Mesenchymal stem cell (in vitro differentiated cells and primary cell): ENCODE data around the gene ERBB4.

Experiments
- DNase-seq: peaks from one replicate; pipeline ENCODE4 v3.0.0-alpha.2; 2013
- H2AFZ ChIP-seq: one replicate; pipeline ENCODE4 v1.6.1; 2013; ENCODE audit warnings: low read depth, mild to moderate bottlenecking, control low read depth, inconsistent platforms, low read length, moderate library complexity
- H2AK5ac ChIP-seq: 2 replicates; pipeline ENCODE4 v1.6.1; 2013; ENCODE audit warnings: low read length, moderate library complexity, mild to moderate bottlenecking, inconsistent platforms; ENCODE audit not compliant: severe bottlenecking
- H2BK120ac ChIP-seq: one replicate; pipeline ENCODE4 v1.6.1; 2013; ENCODE audit warnings: low read depth, mild to moderate bottlenecking, inconsistent platforms, low read length, moderate library complexity
- H2BK12ac ChIP-seq, 2 experiments: one replicate each; pipeline ENCODE4 v1.6.1; 2013; ENCODE audit warnings: inconsistent platforms in 2 of 2, low read length in 2 of 2, mild to moderate bottlenecking in 2 of 2, moderate library complexity in 2 of 2, control low read depth in 1 of 2
- H2BK15ac ChIP-seq: one replicate; pipeline ENCODE4 v1.6.1; 2013; ENCODE audit warnings: mild to moderate bottlenecking, low read depth, inconsistent platforms; ENCODE audit not compliant: poor library complexity, severe bottlenecking
- H2BK5ac ChIP-seq: 2 replicates; pipeline ENCODE4 v1.6.1; 2013; ENCODE audit warnings: low read depth, mild to moderate bottlenecking, low read length, control low read depth, inconsistent platforms; ENCODE audit not compliant: poor library complexity, severe bottlenecking
- H3K14ac ChIP-seq, 2 experiments: one replicate each; pipeline ENCODE4 v1.6.1; 2013; ENCODE audit warnings: inconsistent platforms in 2 of 2, low read length in 2 of 2, control low read depth in 1 of 2, mild to moderate bottlenecking in 1 of 2, moderate library complexity in 1 of 2
- H3K18ac ChIP-seq, 2 experiments: one replicate each; pipeline ENCODE4 v1.6.1; 2013; ENCODE audit warnings: inconsistent platforms in 2 of 2, low read length in 2 of 2, control low read depth in 1 of 2, low read depth in 1 of 2, mild to moderate bottlenecking in 1 of 2
- H3K23ac ChIP-seq, 2 experiments: one replicate each; pipeline ENCODE4 v1.6.1; 2013; ENCODE audit warnings: inconsistent platforms in 2 of 2, low read length in 2 of 2, mild to moderate bottlenecking in 2 of 2, moderate library complexity in 2 of 2, control low read depth in 1 of 2
- H3K27ac ChIP-seq: 2 replicates; pipeline ENCODE4 v1.5.1; 2013; ENCODE audit warnings: mild to moderate bottlenecking, moderate library complexity, low read length, control low read depth, inconsistent platforms; ENCODE audit not compliant: poor library complexity, severe bottlenecking
- H3K27me3 ChIP-seq, 2 experiments: 2 replicates each; pipeline versions ENCODE4 v1.6.1 to v1.7.0; 2013; ENCODE audit warnings: low read length in 2 of 2, mild to moderate bottlenecking in 2 of 2, moderate library complexity in 2 of 2, control low read depth in 1 of 2, inconsistent platforms in 1 of 2; ENCODE audit not compliant: control insufficient read depth in 1 of 2, insufficient read depth in 1 of 2
- H3K36me3 ChIP-seq, 2 experiments: 2 replicates each; pipeline versions ENCODE4 v1.6.1 to v1.7.0; 2013; ENCODE audit warnings: low read length in 2 of 2, control low read depth in 1 of 2, inconsistent platforms in 1 of 2, low read depth in 1 of 2, mild to moderate bottlenecking in 1 of 2; ENCODE audit not compliant: insufficient read depth in 2 of 2, control insufficient read depth in 1 of 2
- H3K4ac ChIP-seq, 2 experiments: one replicate each; pipeline ENCODE4 v1.6.1; 2013; ENCODE audit warnings: inconsistent platforms in 2 of 2, low read length in 2 of 2, mild to moderate bottlenecking in 2 of 2, moderate library complexity in 2 of 2, control low read depth in 1 of 2, low read depth in 1 of 2
- H3K4me1 ChIP-seq: 2 replicates; pipeline ENCODE4 v1.6.1; 2013; ENCODE audit warnings: low read depth, low read length, control low read depth; ENCODE audit not compliant: control insufficient read depth, insufficient read depth
- H3K4me2 ChIP-seq: 2 replicates; pipeline ENCODE4 v1.6.1; 2013; ENCODE audit warnings: low read length, mild to moderate bottlenecking, inconsistent platforms; ENCODE audit not compliant: poor library complexity, severe bottlenecking
- H3K4me3 ChIP-seq, 2 experiments: 2 replicates each; pipeline versions ENCODE4 v1.5.1 to v1.7.0; 2013; ENCODE audit warnings: low read length in 2 of 2, mild to moderate bottlenecking in 2 of 2, control low read depth in 1 of 2, low read depth in 1 of 2; ENCODE audit not compliant: insufficient read depth in 1 of 2
- H3K79me1 ChIP-seq: replicated peaks from 2 replicates; pipeline ENCODE4 v1.6.1; 2013; ENCODE audit warnings: mild to moderate bottlenecking, control low read depth, low read length, inconsistent platforms; ENCODE audit not compliant: poor library complexity, severe bottlenecking
- H3K9ac ChIP-seq: 2 replicates; pipeline ENCODE4 v1.7.0; 2013; ENCODE audit warnings: mild to moderate bottlenecking, low read length, moderate library complexity
- H3K9me3 ChIP-seq: 2 replicates; pipeline ENCODE4 v1.7.0; 2013; ENCODE audit warnings: mild to moderate bottlenecking, low read length; ENCODE audit not compliant: control insufficient read depth
- H4K8ac ChIP-seq: one replicate; pipeline ENCODE4 v1.6.1; 2013; ENCODE audit warnings: inconsistent platforms, mild to moderate bottlenecking, low read length, moderate library complexity
- H4K91ac ChIP-seq: one replicate; pipeline ENCODE4 v1.6.1; 2013; ENCODE audit warnings: mild to moderate bottlenecking, low read length, inconsistent platforms
- WGBS: methylation state at CpG from one replicate; pipeline ENCODE4 v1.1.7; 2013; ENCODE audit warnings: mixed read lengths; 5-methylcytosine and 5-hydroxymethylcytosine counted together

The ERBB4 gene

DNA sequence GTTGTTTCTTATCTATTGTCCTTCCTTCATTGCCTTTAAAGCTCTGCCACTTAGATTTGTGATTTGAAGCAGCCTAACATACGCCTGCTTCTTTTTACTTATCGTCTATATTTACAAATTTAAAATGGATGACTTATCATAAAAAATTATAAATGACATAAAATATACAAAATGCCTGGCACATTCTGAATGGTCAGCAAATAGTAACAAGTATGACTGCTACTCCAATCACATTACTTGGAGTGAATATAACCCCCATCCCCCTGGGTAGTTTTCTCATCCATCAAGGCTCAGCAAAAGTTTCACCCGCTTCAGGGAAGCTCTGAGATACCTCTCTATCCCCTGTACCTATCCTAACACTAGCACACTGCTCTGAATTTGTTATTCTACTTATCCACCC lies 708.9 kb downstream of the ERBB4 start:
- Histone ChIP-seq H3K4me1 (peaks cover 1% of the 10 kb centered on the region), H3K9me3 (no peaks in the 10 kb centered on the region), H2AK5ac (no peak overlapping the region), H3K27ac (no peak overlapping the region), H3K4me2 (no peak overlapping the region), H2AFZ (no peak overlapping the region), H2BK12ac (no peak overlapping the region), H2BK120ac (no peak overlapping the region), H3K36me3 (no peaks in the 10 kb centered on the region), H2BK5ac (no peak overlapping the region), H3K27me3 (no peaks in the 10 kb centered on the region), H2BK15ac (no peak overlapping the region), H4K8ac (no peak overlapping the region), H3K9ac (no peak overlapping the region), H3K4me3 (no peak overlapping the region), H4K91ac (no peak overlapping the region), H3K79me1 (no peaks in the 10 kb centered on the region), H3K23ac (no peak overlapping the region), H3K14ac (no peak overlapping the region), H3K4ac (no peak overlapping the region), H3K18ac (no peak overlapping the region)
- no peak for DNase-seq
- 83% methylated on average over 2 of the region's 3 CpGs for WGBS

DNA sequence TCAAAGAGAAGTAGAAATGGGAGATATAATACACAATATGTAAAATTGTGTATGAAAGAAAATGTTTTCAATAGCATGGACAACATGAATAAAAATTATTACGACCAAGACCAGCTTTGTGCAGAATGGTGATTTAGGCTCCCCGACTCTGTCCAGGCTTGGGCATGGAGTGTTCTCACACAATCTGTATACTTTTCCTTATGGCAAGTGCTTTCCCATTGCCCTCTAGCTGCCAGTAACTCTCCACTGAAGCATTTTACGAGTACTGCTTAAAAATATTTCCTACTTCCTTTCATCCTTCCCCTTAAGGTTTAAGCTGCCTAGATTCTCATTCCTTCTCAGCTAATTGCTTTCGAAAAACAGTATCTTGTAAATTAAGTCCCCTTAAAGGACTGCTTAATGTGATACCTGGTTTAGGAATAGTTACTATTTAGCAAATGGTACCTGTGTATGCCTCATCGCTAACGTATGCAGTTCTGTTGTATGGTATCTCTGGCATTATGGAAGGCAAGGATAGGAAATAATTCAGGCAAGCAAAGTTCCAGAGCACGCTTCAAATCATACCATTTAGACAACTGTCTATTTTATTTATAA lies 714.6 kb downstream of the ERBB4 start:
- DNase-seq = no peak
- Histone ChIP-seq H3K9ac (no peak overlapping the region), H3K4ac (no peak overlapping the region), H3K4me2 (no peak overlapping the region), H2BK5ac (no peak overlapping the region), H2AK5ac (no peak overlapping the region), H3K9me3 (peaks cover 7% of the 10 kb centered on the region), H2AFZ (no peak overlapping the region), H3K36me3 (no peaks in the 10 kb centered on the region), H3K27me3 (no peaks in the 10 kb centered on the region), H3K18ac (no peak overlapping the region), H2BK15ac (no peak overlapping the region), H3K79me1 (no peaks in the 10 kb centered on the region), H3K27ac (no peak overlapping the region), H3K4me3 (no peak overlapping the region), H3K23ac (no peak overlapping the region), H2BK120ac (no peak overlapping the region), H4K8ac (no peak overlapping the region), H2BK12ac (no peak overlapping the region), H4K91ac (no peak overlapping the region), H3K4me1 (no peaks in the 10 kb centered on the region), H3K14ac (no peak overlapping the region)
- 83% methylated on average over 5 of the region's 7 CpGs for WGBS

DNA sequence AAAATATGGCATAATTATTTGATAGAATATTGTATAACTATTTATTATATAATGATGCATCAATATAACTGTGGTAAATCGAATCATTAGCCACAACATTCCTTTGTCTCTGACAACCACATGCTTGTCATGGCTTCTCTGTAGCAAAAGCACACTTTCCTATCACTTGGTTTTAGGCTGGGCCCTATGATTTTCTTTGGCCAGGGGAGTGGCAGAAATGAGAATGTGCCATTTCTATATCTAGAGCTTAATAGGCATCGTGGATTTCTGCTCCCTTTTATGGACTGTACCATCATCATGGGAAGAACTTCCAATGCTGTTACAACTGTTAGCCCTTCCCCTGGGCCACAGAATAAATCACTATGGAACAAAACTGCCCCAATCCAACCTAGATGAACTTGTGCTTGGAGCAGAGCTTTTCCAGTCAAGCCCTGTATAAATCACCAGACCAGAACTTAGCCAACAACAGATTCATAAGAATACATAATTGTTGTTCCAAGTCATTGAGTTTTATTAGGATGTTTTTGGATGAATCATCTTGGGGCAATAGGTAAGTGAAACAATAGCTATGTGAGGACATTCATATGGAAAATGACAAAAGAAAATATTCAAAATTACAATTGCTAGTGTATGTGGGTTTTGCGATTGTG lies 715.8 kb downstream of the ERBB4 start:
- DNase-seq = no peak
- Histone ChIP-seq H2BK12ac (no peak overlapping the region), H3K4me1 (no peaks in the 10 kb centered on the region), H2AK5ac (no peak overlapping the region), H2BK120ac (no peak overlapping the region), H3K79me1 (no peaks in the 10 kb centered on the region), H3K9me3 (peaks cover 7% of the 10 kb centered on the region), H3K23ac (no peak overlapping the region), H3K14ac (no peak overlapping the region), H2AFZ (no peak overlapping the region), H2BK5ac (no peak overlapping the region), H3K4me3 (no peak overlapping the region), H2BK15ac (no peak overlapping the region), H4K8ac (no peak overlapping the region), H3K4ac (no peak overlapping the region), H4K91ac (no peak overlapping the region), H3K18ac (no peak overlapping the region), H3K9ac (no peak overlapping the region), H3K27me3 (no peaks in the 10 kb centered on the region), H3K27ac (no peak overlapping the region), H3K4me2 (no peak overlapping the region), H3K36me3 (no peaks in the 10 kb centered on the region)
- WGBS = 69% methylated on average over 2 of the region's 3 CpGs

DNA sequence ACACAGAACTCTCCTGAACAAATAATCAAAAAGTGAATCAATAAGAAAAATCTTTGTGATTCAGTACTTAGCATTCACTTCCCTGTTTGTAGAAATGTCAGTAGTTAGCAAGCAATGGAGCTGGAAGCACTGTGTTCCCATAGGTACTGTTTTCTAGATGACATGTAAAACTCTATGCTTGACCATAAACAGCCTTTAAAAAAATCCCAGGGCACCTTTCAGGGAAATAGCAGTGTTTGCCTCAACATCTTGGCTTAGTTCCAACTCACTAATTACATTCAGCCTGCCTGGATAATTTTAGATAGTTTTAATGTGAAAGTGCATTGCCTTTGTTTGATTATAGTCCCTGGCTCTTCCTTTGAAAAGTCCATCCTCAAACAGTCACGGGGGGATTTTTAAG lies 721.8 kb downstream of the ERBB4 start:
- Histone ChIP-seq H3K27ac (no peak overlapping the region), H3K36me3 (no peaks in the 10 kb centered on the region), H3K4me3 (no peak overlapping the region), H2BK5ac (no peak overlapping the region), H3K4me1 (no peaks in the 10 kb centered on the region), H4K8ac (no peak overlapping the region), H3K4me2 (no peak overlapping the region), H3K9ac (no peak overlapping the region), H2BK15ac (no peak overlapping the region), H2BK12ac (no peak overlapping the region), H3K27me3 (no peaks in the 10 kb centered on the region), H4K91ac (no peak overlapping the region), H3K18ac (no peak overlapping the region), H2AFZ (no peak overlapping the region), H3K79me1 (no peaks in the 10 kb centered on the region), H3K23ac (no peak overlapping the region), H3K14ac (no peak overlapping the region), H2BK120ac (no peak overlapping the region), H3K4ac (no peak overlapping the region), H3K9me3 (peaks cover 5% of the 10 kb centered on the region), H2AK5ac (no peak overlapping the region)
- DNase-seq = no peak
- WGBS = no CpG with 5 or more reads among the region's 1 CpG
